ENCODE results near the gene BUB1B. TPM values are rescaled to one million over a fixed set of nuclear protein-coding genes. Genes with fewer than 3 reads are reported as not detected.

BUB1B gene
- total RNA-seq, 1 donor from 2014 or later, result 0.68 TPM

- ATAC-seq, result no peak
- DNase-seq (ENCODE audit: low spot score), result no peak
Observed at GRCh38 chr15:40239404-40239692, 78.5 kb downstream of the BUB1B start.

GRCh38 chr15:40239693-40240618, 79.1 kb downstream of the BUB1B start:
- DNase-seq (ENCODE audit: low spot score) (no peak), ATAC-seq (no peak)

- DNase-seq (ENCODE audit: low spot score) (no peak), ATAC-seq (no peak)
Observed at GRCh38 chr15:40240619-40241221, 79.9 kb downstream of the BUB1B start.

- ATAC-seq (no peak), DNase-seq (ENCODE audit: low spot score) (no peak)
Observed at GRCh38 chr15:40241269-40242212, 80.7 kb downstream of the BUB1B start.

GRCh38 chr15:40242213-40242599, 81.3 kb downstream of the BUB1B start:
- ATAC-seq, result no peak
- DNase-seq (ENCODE audit: low spot score), result no peak

- DNase-seq (ENCODE audit: low spot score), result no peak
Observed at GRCh38 chr15:40242601-40243000, 81.7 kb downstream of the BUB1B start.

GRCh38 chr15:40243126-40243810, 82.4 kb downstream of the BUB1B start:
- DNase-seq (ENCODE audit: low spot score) (no peak), ATAC-seq (no peak)

More at GRCh38 chr15:40242601-40243000, 81.7 kb downstream of the BUB1B start:
- ATAC-seq, result no peak

GRCh38 chr15:40244961-40245523, 84.2 kb downstream of the BUB1B start:
- no peak for DNase-seq (ENCODE audit: low spot score)
- no peak for ATAC-seq

GRCh38 chr15:40245666-40246450, 85.0 kb downstream of the BUB1B start:
- DNase-seq (ENCODE audit: low spot score) (no peak), ATAC-seq (no peak)

GRCh38 chr15:40246496-40247280, 85.8 kb downstream of the BUB1B start:
- DNase-seq (ENCODE audit: low spot score) (no peak), ATAC-seq (no peak)

- no peak for ATAC-seq
- DNase-seq (ENCODE audit: low spot score), result no peak
Observed at GRCh38 chr15:40247406-40247971, 86.6 kb downstream of the BUB1B start.

GRCh38 chr15:40248006-40248783, 87.3 kb downstream of the BUB1B start:
- ATAC-seq (no peak), DNase-seq (ENCODE audit: low spot score) (no peak)

- no peak for ATAC-seq
- DNase-seq (ENCODE audit: low spot score), result no peak
Observed at GRCh38 chr15:40249477-40250303, 88.8 kb downstream of the BUB1B start.

GRCh38 chr15:40250304-40250656, 89.4 kb downstream of the BUB1B start:
- no peak for ATAC-seq
- DNase-seq (ENCODE audit: low spot score), result no peak

GRCh38 chr15:40250771-40251483, 90.1 kb downstream of the BUB1B start:
- DNase-seq (ENCODE audit: low spot score) (no peak), ATAC-seq (no peak)

- ATAC-seq, result no peak
- no peak for DNase-seq (ENCODE audit: low spot score)
Observed at GRCh38 chr15:40251486-40252140, 90.7 kb downstream of the BUB1B start.

Measured in left lobe of liver (tissue), 2 donors.